ENCODE data around the gene RHEBL1.

GRCh38 chr12:49068879-49069506, 786 bp downstream of the RHEBL1 start:
- no peak for TF ChIP-seq CTCF (IDR thresholded peaks at IDR 0.05)
- no peak for TF ChIP-seq POLR2AphosphoS5 (IDR thresholded peaks at IDR 0.05)
- TF ChIP-seq POLR2A (IDR thresholded peaks at IDR 0.05), result no peak

All from transverse colon (tissue), 4 donors.